ENCODE data around the gene DDX6.

GRCh38 chr11:118799372-118799771 is 8.4 kb upstream of the DDX6 start:
- TF ChIP-seq CTCF (IDR thresholded peaks at IDR 0.05), result no peak
- TF ChIP-seq ZFX (IDR thresholded peaks at IDR 0.05; ENCODE audit: borderline replicate concordance), result no peak
